NCI-H2227 treated with DMSO at 0.1 percent for 48 hours (cell line): ENCODE results near the gene NPR1.
A peak's percentile ranks its signal among the peaks of the same experiment; 100 is the strongest.
"Not testable (repeated sequence)": the region's sequence is repeated elsewhere in the genome, so short reads cannot be mapped to it uniquely, and the experiment has no call there.

ENCODE experiments used
- DNase-seq: peaks from one replicate; lab custom pipeline; 2025; lab: John Stamatoyannopoulos, UW

Gene NPR1

DNA sequence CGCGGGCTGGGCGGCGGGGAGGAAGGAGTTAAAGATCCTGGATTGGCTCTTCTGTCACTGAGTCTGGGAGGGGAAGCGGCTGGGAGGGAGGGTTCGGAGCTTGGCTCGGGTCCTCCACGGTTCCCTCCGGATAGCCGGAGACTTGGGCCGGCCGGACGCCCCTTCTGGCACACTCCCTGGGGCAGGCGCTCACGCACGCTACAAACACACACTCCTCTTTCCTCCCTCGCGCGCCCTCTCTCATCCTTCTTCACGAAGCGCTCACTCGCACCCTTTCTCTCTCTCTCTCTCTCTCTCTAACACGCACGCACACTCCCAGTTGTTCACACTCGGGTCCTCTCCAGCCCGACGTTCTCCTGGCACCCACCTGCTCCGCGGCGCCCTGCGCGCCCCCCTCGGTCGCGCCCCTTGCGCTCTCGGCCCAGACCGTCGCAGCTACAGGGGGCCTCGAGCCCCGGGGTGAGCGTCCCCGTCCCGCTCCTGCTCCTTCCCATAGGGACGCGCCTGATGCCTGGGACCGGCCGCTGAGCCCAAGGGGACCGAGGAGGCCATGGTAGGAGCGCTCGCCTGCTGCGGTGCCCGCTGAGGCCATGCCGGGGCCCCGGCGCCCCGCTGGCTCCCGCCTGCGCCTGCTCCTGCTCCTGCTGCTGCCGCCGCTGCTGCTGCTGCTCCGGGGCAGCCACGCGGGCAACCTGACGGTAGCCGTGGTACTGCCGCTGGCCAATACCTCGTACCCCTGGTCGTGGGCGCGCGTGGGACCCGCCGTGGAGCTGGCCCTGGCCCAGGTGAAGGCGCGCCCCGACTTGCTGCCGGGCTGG is at the start of gene NPR1:
NPR1 (plus strand) TSS at position 170 of the 818 bp plus-strand sequence; CDS start at position 591, 421 bp downstream.
- no peak for DNase-seq

- DNase-seq, result no peak
Measured at GRCh38 chr1:153629343-153629665, 49.2 kb upstream of the NPR1 start.

DNA sequence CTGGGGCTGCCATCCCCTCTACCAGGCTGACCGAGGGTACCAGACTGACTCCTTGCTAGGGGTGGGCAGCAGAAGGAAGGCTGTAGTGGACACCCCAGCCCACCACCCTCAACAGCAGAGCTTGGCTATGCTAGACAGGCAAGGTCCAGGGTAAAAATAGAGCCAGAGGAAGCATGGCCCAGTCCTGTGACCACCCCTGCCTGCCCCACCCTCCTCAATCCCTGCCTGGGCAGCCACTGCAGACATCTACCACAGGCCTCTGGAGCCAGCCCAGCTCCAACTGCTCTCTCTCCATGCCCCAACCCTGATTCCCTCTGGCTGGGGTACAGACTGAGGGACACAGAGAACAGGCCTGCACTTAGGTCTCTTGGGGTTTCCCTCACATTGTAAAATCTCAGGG is 48.5 kb upstream of the NPR1 start:
- DNase-seq, result no peak

GRCh38 chr1:153630384-153630783 is 48.1 kb upstream of the NPR1 start:
- DNase-seq, result no peak

DNA sequence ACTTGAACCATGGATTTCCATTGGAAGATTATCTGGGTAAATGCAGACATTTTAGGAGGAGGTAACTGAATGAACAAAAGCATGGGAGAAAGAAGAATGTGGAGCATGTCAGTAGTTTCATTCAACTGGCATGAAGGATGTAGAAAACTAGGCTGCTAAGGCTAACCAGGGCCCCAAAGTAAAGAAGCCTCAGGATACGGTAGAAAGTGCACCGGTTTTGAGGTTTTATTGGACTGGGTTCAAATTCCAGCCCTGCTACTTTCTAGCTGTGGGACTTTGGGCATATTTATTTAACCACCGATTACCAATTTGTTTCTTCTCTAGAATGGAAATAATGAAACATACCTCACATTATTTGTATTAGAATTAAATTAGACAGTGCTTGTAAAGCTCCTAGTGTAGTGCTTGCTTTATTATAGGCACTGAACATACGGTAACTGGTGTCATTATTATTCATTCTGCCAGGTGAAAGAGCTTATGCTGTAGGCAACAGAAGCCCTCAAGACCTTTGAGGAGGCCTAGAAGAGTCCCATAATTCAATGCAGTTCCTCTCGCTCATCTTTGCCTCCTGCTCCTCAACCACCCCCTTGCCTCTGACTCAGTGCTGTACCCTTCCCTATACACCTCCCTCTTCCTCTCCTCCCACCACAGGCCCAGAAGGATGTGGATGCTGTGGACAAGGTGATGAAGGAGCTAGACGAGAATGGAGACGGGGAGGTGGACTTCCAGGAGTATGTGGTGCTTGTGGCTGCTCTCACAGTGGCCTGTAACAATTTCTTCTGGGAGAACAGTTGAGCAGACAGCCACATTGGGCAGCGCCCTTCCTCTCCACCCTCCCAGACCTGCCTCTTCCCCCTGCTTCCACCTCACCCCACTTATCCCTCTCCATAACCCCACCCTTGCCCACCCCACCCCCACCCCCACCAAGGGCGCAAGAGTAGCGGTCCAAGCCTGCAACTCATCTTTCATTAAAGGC is 47.2 kb upstream of the NPR1 start:
- no peak for DNase-seq

GRCh38 chr1:153633161-153633753 is 45.2 kb upstream of the NPR1 start:
- no peak for DNase-seq

- peak; percentile 94 for DNase-seq
Measured at GRCh38 chr1:153633754-153634665, 44.5 kb upstream of the NPR1 start, which contains the start of gene CHTOP. Gene CHTOP (plus strand): TSS chr1:153634066. CDS start chr1:153636589, 2,523 bp downstream.

GRCh38 chr1:153635872-153636271 is 42.6 kb upstream of the NPR1 start:
- DNase-seq, result no peak

DNA sequence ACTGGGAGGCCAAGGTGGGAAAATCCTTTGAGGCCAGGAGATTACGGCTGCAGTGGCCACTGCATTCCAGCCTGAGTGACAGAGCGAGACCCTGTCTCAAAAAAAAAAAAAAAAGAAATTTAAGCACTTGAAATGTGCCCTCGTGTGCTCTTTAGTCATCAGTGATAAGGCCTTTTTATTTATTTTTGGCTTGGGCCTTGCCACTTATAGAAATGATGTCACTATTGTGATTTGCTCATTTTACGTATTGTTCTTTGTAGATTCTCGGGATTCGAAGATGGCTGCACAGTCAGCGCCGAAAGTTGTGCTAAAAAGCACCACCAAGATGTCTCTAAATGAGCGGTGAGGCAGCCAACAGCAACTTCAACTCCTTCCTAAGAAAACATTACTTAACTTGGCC is 42.2 kb upstream of the NPR1 start:
- no peak for DNase-seq

GRCh38 chr1:153638261-153638660 is 40.2 kb upstream of the NPR1 start:
- no peak for DNase-seq

DNA sequence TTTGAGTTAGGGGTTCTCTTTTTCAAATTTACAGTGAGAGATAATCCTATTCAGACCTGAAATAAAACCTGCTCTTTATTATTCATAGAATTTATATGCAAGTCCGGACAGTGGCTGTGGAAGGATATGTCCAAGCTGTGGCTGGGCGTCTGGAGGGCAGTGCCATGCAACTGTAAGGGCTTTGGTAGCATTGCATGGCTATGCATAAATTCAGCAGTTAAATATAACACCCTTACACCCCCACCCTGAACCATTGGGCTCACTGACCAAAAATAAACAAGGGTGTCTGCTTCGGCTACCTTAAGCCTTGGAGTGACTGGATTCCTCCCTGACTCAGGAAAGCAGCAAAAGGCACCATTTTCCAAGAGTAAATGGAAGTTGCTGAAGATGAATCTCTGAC is 39.2 kb upstream of the NPR1 start:
- no peak for DNase-seq

- DNase-seq, result not testable (repeated sequence)
Measured at GRCh38 chr1:153640213-153640612, 38.3 kb upstream of the NPR1 start.

GRCh38 chr1:153640861-153641260 is 37.6 kb upstream of the NPR1 start:
- no peak for DNase-seq

- no peak for DNase-seq
Measured at GRCh38 chr1:153642161-153642560, 36.3 kb upstream of the NPR1 start.

DNA sequence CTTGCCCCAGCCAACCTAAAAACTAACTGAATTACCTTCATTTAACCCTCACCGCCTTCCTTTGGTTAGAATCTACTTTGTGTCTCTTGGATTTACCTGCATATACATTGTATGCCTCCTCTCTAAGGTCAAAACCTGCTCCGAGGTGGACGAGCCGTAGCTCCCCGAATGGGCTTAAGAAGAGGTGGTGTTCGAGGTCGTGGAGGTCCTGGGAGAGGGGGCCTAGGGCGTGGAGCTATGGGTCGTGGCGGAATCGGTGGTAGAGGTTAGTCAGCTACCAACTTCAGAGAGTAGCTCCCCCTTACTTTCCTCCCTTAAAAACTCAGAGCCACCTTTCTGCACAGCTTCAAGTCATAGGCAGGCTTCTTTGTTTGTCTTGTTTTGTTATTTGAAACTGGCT is 35.4 kb upstream of the NPR1 start:
- no peak for DNase-seq

GRCh38 chr1:153643816-153644215 is 34.7 kb upstream of the NPR1 start:
- no peak for DNase-seq

- no peak for DNase-seq
Measured at GRCh38 chr1:153646672-153647345, 31.7 kb upstream of the NPR1 start.

DNA sequence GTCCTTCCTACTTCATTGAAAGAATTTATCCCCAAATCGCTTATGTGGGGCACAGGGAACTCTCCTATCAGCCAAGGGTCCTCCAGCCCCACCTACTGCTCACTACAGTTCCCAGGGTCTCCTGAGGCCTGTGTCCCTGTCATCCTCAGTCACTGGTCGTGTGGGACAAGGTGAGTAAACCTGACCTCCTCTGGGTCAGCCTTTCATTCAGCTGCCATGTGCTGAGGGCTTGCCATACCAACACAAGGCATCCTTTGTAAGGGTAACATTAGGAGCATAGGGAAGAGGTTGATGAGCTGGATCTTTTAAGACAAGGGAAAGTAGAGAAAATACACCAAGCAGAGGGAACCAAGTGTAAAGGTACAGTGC is 31.2 kb upstream of the NPR1 start:
- DNase-seq, result no peak

- no peak for DNase-seq
Measured at GRCh38 chr1:153648000-153648643, 30.4 kb upstream of the NPR1 start.

DNA sequence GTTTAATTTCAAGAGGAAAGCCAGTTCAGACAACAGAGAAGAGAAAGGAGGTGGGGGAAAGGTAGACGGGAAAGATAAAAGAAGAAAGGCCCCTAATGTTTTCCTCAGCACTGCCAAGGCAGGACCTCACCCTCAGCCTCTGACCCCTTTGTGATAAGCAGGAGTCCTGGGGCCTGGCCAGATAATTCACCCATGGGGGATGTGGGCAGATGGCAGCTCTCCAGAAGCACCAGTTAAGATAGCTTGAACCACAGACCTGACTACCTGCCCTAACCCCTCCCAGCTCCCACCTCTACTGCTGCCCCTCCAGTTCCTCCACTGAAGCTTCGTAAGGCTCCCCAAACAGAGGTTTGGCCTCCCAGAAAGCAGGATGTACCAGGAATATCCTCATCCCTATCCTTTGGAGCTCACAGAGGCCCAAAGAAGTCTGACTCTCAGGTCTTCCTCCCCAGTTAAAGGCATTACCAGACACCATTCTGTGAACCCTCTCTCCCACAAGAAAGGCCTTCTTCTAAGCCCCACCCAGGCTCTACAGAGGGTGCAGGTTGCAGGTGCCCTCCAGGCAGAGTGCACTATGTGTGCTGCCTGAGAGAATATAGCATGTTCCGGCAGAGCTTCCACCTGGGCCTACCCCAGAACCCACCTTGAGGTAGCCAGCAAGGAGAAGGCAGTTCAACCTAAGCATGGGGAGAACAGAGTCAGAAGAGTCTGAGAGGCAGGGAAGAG is 29.2 kb upstream of the NPR1 start:
- DNase-seq, result no peak
